ENCODE measurements around the gene CUL3. TPM values are rescaled to one million over a fixed set of nuclear protein-coding genes. Genes with fewer than 3 reads are reported as not detected.

CUL3 gene
- total and polyA plus RNA-seq, 2 experiments from 2014 or later, result 66.4 to 79.0 TPM

GRCh38 chr2:224427471-224427870 is 157.7 kb downstream of the CUL3 start:
- H3K9me2 ChIP-seq (replicated peaks; ENCODE audit: insufficient read depth), result no peaks in the 10 kb centered on the region
- H3K79me2 ChIP-seq, result no peaks in the 10 kb centered on the region
- DNase-seq (ENCODE audit: low spot score), result no peak
- H2AFZ ChIP-seq, result no peak overlapping the region
- TF ChIP-seq EZH2phosphoT487 (IDR thresholded peaks at IDR 0.05; ENCODE audit: low read depth, severe bottlenecking, unreplicated experiment) (no peak), EZH2 (IDR thresholded peaks at IDR 0.05; ENCODE audit: borderline replicate concordance) (no peak), CTCF (IDR thresholded peaks at IDR 0.05; ENCODE audit: poor library complexity) (no peak)
- H3K9me3 ChIP-seq (ENCODE audit: low read depth), result no peaks in the 10 kb centered on the region
- H3K27me3 ChIP-seq, result no peaks in the 10 kb centered on the region
- H4K20me1 ChIP-seq (ENCODE audit: insufficient read depth, poor library complexity, severe bottlenecking), result no peaks in the 10 kb centered on the region
- H3K4me1 ChIP-seq (ENCODE audit: insufficient read depth), result no peaks in the 10 kb centered on the region
- no peaks in the 10 kb centered on the region for H3K36me3 ChIP-seq (replicated peaks; ENCODE audit: insufficient read depth, low read depth)
- H3K4me2 ChIP-seq, result no peak overlapping the region
- H3K27ac ChIP-seq, result no peak overlapping the region
- H3K4me3 ChIP-seq, result no peak overlapping the region
- WGBS (ENCODE audit: low lambda C conversion rate, missing lambda C conversion rate), result 84% methylated on average over 4 of the region's 4 CpGs

GRCh38 chr2:224426656-224427055 is 158.5 kb downstream of the CUL3 start:
- Histone ChIP-seq H3K9me2 (replicated peaks; ENCODE audit: insufficient read depth) (no peaks in the 10 kb centered on the region), H3K36me3 (replicated peaks; ENCODE audit: insufficient read depth, low read depth) (no peaks in the 10 kb centered on the region), H4K20me1 (ENCODE audit: insufficient read depth, poor library complexity, severe bottlenecking) (no peaks in the 10 kb centered on the region), H3K9me3 (ENCODE audit: low read depth) (no peaks in the 10 kb centered on the region), H2AFZ (no peak overlapping the region), H3K79me2 (no peaks in the 10 kb centered on the region), H3K4me2 (no peak overlapping the region), H3K27ac (no peak overlapping the region), H3K4me3 (no peak overlapping the region), H3K27me3 (no peaks in the 10 kb centered on the region), H3K4me1 (ENCODE audit: insufficient read depth) (no peaks in the 10 kb centered on the region)
- DNase-seq (ENCODE audit: low spot score), result no peak
- 70% methylated on average over 3 of the region's 3 CpGs for WGBS (ENCODE audit: low lambda C conversion rate, missing lambda C conversion rate)
- TF ChIP-seq EZH2phosphoT487 (IDR thresholded peaks at IDR 0.05; ENCODE audit: low read depth, severe bottlenecking, unreplicated experiment) (no peak), EZH2 (IDR thresholded peaks at IDR 0.05; ENCODE audit: borderline replicate concordance) (no peak), CTCF (IDR thresholded peaks at IDR 0.05; ENCODE audit: poor library complexity) (no peak)

- no peaks in the 10 kb centered on the region for H3K27me3 ChIP-seq
- no peak for DNase-seq (ENCODE audit: low spot score)
- H3K9me3 ChIP-seq (ENCODE audit: low read depth), result no peaks in the 10 kb centered on the region
- H3K4me1 ChIP-seq (ENCODE audit: insufficient read depth), result no peaks in the 10 kb centered on the region
- H4K20me1 ChIP-seq (ENCODE audit: insufficient read depth, poor library complexity, severe bottlenecking), result no peaks in the 10 kb centered on the region
- no peak overlapping the region for H3K4me3 ChIP-seq
- TF ChIP-seq EZH2phosphoT487 (IDR thresholded peaks at IDR 0.05; ENCODE audit: low read depth, severe bottlenecking, unreplicated experiment) (no peak), CTCF (IDR thresholded peaks at IDR 0.05; ENCODE audit: poor library complexity) (no peak)
- H3K4me2 ChIP-seq, result no peak overlapping the region
- no peaks in the 10 kb centered on the region for H3K36me3 ChIP-seq (replicated peaks; ENCODE audit: insufficient read depth, low read depth)
- no peaks in the 10 kb centered on the region for H3K79me2 ChIP-seq
- no peaks in the 10 kb centered on the region for H3K9me2 ChIP-seq (replicated peaks; ENCODE audit: insufficient read depth)
- no peak overlapping the region for H2AFZ ChIP-seq
- WGBS (ENCODE audit: low lambda C conversion rate, missing lambda C conversion rate), result 73% methylated on average over 2 of the region's 2 CpGs
- H3K27ac ChIP-seq, result no peak overlapping the region
These were observed 164.1 kb downstream of the CUL3 start for GRCh38 chr2:224421065-224421464.

Other genes with a start within 250 kb of the CUL3 start
- gene FAM124B, start 183.3 kb downstream of the CUL3 start, total RNA-seq, result 0.17 and 0.36 TPM in 2 replicates
- gene FAM124B, start 183.3 kb downstream of the CUL3 start, polyA plus RNA-seq, result not detected in 2 replicates
- not detected in 2 replicates for gene CCDC195, start 131.0 kb upstream of the CUL3 start, total RNA-seq
- gene CCDC195, start 131.0 kb upstream of the CUL3 start, polyA plus RNA-seq, result not detected in 2 replicates

Data from hepatocyte (in vitro differentiated cells).